Activated T-helper 1 cell treated with Interleukin-2 at 50 U/mL for 16 hours (primary cell): ENCODE measurements around the gene ATXN1L.
A peak's percentile ranks its signal among the peaks of the same experiment; 100 is the strongest.
"Not testable (repeated sequence)": the region's sequence is repeated elsewhere in the genome, so short reads cannot be mapped to it uniquely, and the experiment has no call there.

Experiments
- DNase-seq: peaks from one replicate; pipeline ENCODE4 v3.0.0-alpha.2; 2020; ENCODE audit warnings: low read depth

Gene ATXN1L

GRCh38 chr16:71894229-71894920 is 48.6 kb downstream of the ATXN1L start:
- peak; percentile 3 for DNase-seq

- peak; percentile 95 for DNase-seq
Measured at GRCh38 chr16:71894921-71895678, 49.3 kb downstream of the ATXN1L start, which contains the start of gene IST1. IST1 (plus strand) TSS chr16:71895531; CDS start chr16:71915641, 20,110 bp downstream.

- DNase-seq: peak; percentile 22
Measured at GRCh38 chr16:71895679-71896365, 50.0 kb downstream of the ATXN1L start.

GRCh38 chr16:71896764-71897368 is 51.1 kb downstream of the ATXN1L start:
- no peak for DNase-seq

- DNase-seq: no peak
Measured at GRCh38 chr16:71899171-71899570, 53.4 kb downstream of the ATXN1L start.

- DNase-seq: no peak
Measured at GRCh38 chr16:71902656-71903365, 57.0 kb downstream of the ATXN1L start.

- DNase-seq: no peak
Measured at GRCh38 chr16:71903608-71904007, 57.8 kb downstream of the ATXN1L start.

- DNase-seq: no peak
Measured at GRCh38 chr16:71904239-71904638, 58.5 kb downstream of the ATXN1L start.

GRCh38 chr16:71905765-71906164 is 60.0 kb downstream of the ATXN1L start:
- not testable (repeated sequence) for DNase-seq
